OCI-LY7 (cell line): ENCODE data around the gene POR. TPM values are rescaled to one million over a fixed set of nuclear protein-coding genes. Genes with fewer than 3 reads are reported as not detected.

Experiments used
- BruUV-seq: library from RNA; stranded (reverse); fragments of 400-500 nt; replicated peaks from 2 replicates; lab custom pipeline; 2021; lab: Mats Ljungman, UMichigan
- CTCF ChIA-PET: fragments of 300-600 bp; sonication (Branson Sonifier 250); formaldehyde crosslinking; loops from one replicate; lab custom pipeline; 2022; ENCODE audit warnings: antibody characterized with exemption; ENCODE audit not compliant: unreplicated experiment; lab: Charles Lee
- POLR2A ChIA-PET: fragments of 300-600 bp; sonication (Branson Sonifier 250); formaldehyde crosslinking; loops from one replicate; lab custom pipeline; 2022; ENCODE audit warnings: antibody characterized with exemption; lab: Charles Lee
- DNase-seq: peaks from one replicate; pipeline ENCODE4 v3.0.0-alpha.2; 2015; ENCODE audit warnings: low spot score
- H2AFZ ChIP-seq: fragments of 200-600 bp; sonication (generic), shearing (Covaris generic); 2 replicates; pipeline ENCODE4 v1.6.1; 2014; ENCODE audit warnings: mild to moderate bottlenecking, antibody characterized with exemption, low read length, moderate library complexity
- H3K27ac ChIP-seq: fragments of 200-600 bp; sonication (generic); 2 replicates; pipeline ENCODE4 v1.5.1; 2014; ENCODE audit warnings: mixed run types, low read depth, mild to moderate bottlenecking, moderate library complexity, low read length, inconsistent platforms; ENCODE audit not compliant: poor library complexity, severe bottlenecking
- H3K36me3 ChIP-seq: fragments of 200-600 bp; sonication (generic); 2 replicates; pipeline ENCODE4 v1.6.1; 2014; ENCODE audit warnings: mild to moderate bottlenecking, antibody characterized with exemption, low read length, moderate library complexity, mixed read lengths; ENCODE audit not compliant: insufficient read depth
- H3K4me1 ChIP-seq: fragments of 200-600 bp; sonication (generic); 2 replicates; pipeline ENCODE4 v1.5.1; 2014; ENCODE audit warnings: mild to moderate bottlenecking, low read length; ENCODE audit not compliant: insufficient read depth, poor library complexity, severe bottlenecking
- H3K4me2 ChIP-seq: fragments of 200-600 bp; sonication (generic); 2 replicates; pipeline ENCODE4 v1.6.1; 2014; ENCODE audit warnings: mild to moderate bottlenecking, low read length
- H3K4me3 ChIP-seq: fragments of 200-600 bp; sonication (generic); 2 replicates; pipeline ENCODE4 v1.5.1; 2014; ENCODE audit warnings: mild to moderate bottlenecking, low read depth, low read length; ENCODE audit not compliant: poor library complexity, severe bottlenecking
- H3K79me2 ChIP-seq: fragments of 200-600 bp; sonication (generic); 2 replicates; pipeline ENCODE4 v1.6.1; 2016; ENCODE audit warnings: low read depth, mild to moderate bottlenecking, low read length, moderate library complexity, mixed read lengths; ENCODE audit not compliant: insufficient read depth
- H3K9me2 ChIP-seq: fragments of 200-600 bp; sonication (generic); 2 replicates; pipeline ENCODE4 v1.6.1; 2016; ENCODE audit warnings: mild to moderate bottlenecking, low read length, mixed read lengths; ENCODE audit not compliant: insufficient read depth
- H3K9me3 ChIP-seq: fragments of 200-600 bp; sonication (generic); 2 replicates; pipeline ENCODE4 v1.6.1; 2014; ENCODE audit warnings: mild to moderate bottlenecking, mixed run types, low read length, mixed read lengths
- H4K20me1 ChIP-seq: fragments of 200-600 bp; sonication (generic); 2 replicates; pipeline ENCODE4 v1.6.1; 2014; ENCODE audit warnings: mild to moderate bottlenecking, antibody characterized with exemption, low read length, moderate library complexity, mixed read lengths; ENCODE audit not compliant: insufficient read depth
- CTCF ChIP-seq: fragments of 200-600 bp; sonication (generic); conservative IDR thresholded peaks from 2 replicates; pipeline ENCODE4 v1.5.1; 2014; ENCODE audit warnings: mild to moderate bottlenecking, antibody characterized with exemption, low read length, moderate library complexity, mixed read lengths
- EZH2phosphoT487 ChIP-seq: fragments of 200-600 bp; sonication (generic); IDR thresholded peaks from 2 replicates; pipeline ENCODE4 v1.6.1; 2018; ENCODE audit warnings: low read depth, borderline replicate concordance, mild to moderate bottlenecking, mixed run types, antibody characterized with exemption, low read length, moderate library complexity, mixed read lengths
- intact Hi-C: fragments of 100-400 bp; cut with micrococcal nuclease; formaldehyde crosslinking; loops from one replicate; pipeline ENCODE4 v1.10.0; 2022; ENCODE audit not compliant: unreplicated experiment
- total RNA-seq, 2 experiments: library from RNA; depleted of rRNA in 1 of 2; stranded (reverse); fragments of >200 nt in 1 of 2; shearing (Covaris generic) in 1 of 2; gene quantifications; 2 replicates each; pipeline ENCODE4 v1.2.3, GENCODE V29; 2014 to 2022

Gene POR
- total RNA-seq, 2 experiments from 2014 or later = 41.5 to 45.2 TPM

- H3K27ac ChIP-seq = peak overlapping the region; percentile 27
- BruUV-seq = no TSS peak
- H3K4me3 ChIP-seq = peak overlapping the region; percentile 98
- peak; percentile 30 for DNase-seq
- no peaks in the 10 kb centered on the region for H3K9me2 ChIP-seq
- H3K4me1 ChIP-seq = peaks cover 14% of the 10 kb centered on the region
- intact Hi-C loops = loop anchor here (1.0 kb wide), 1 partner anchor 37 kb away; no protein-coding TSS in a partner anchor
- H3K4me2 ChIP-seq = peak overlapping the region; percentile 91
- H3K79me2 ChIP-seq = no peaks in the 10 kb centered on the region
- ChIA-PET POLR2A (interaction anchor here (0.6 to 1.7 kb wide), 5 partner anchors 7 to 132 kb away, joined by 3 to 4 read pairs (median 3); partner anchors contain the start of genes MDH2 and STYXL1), CTCF (interaction anchor here (1.1 kb wide), 1 partner anchor 105 kb away, joined by 3 read pairs; no protein-coding TSS in a partner anchor)
- H4K20me1 ChIP-seq = no peaks in the 10 kb centered on the region; the same call in 1 of the 2 replicates
- H3K9me3 ChIP-seq = no peaks in the 10 kb centered on the region
- H2AFZ ChIP-seq = peak overlapping the region; percentile 82
- TF ChIP-seq EZH2phosphoT487 (no peak), CTCF (no peak)
- no peaks in the 10 kb centered on the region for H3K36me3 ChIP-seq
Measured at GRCh38 chr7:75915416-75916156, 631 bp downstream of the POR start.

- Histone ChIP-seq H3K4me2 (peak overlapping the region; percentile 91), H3K9me2 (no peaks in the 10 kb centered on the region), H3K27ac (no peak overlapping the region), H3K36me3 (no peaks in the 10 kb centered on the region), H3K9me3 (no peaks in the 10 kb centered on the region), H2AFZ (no peak overlapping the region), H3K79me2 (no peaks in the 10 kb centered on the region), H3K4me3 (peak overlapping the region; percentile 98), H3K4me1 (peaks cover 14% of the 10 kb centered on the region), H4K20me1 (no peaks in the 10 kb centered on the region; the same call in 1 of the 2 replicates)
- intact Hi-C loops = no loop called here
- no TSS peak for BruUV-seq
- TF ChIP-seq EZH2phosphoT487 = no peak
- TF ChIP-seq CTCF = no peak
- CTCF ChIA-PET = interaction anchor here (1.1 kb wide), 1 partner anchor 104 kb away, joined by 3 read pairs; no protein-coding TSS in a partner anchor
- POLR2A ChIA-PET = interaction anchor here (0.6 to 1.7 kb wide), 6 partner anchors 8 to 1737 kb away, joined by 3 to 4 read pairs (median 3); partner anchors contain the start of genes MDH2 and STYXL1
- DNase-seq = no peak
Measured at GRCh38 chr7:75916259-75916658, 1.3 kb downstream of the POR start.
